ENCODE data around the gene OR10V1. TPM values are rescaled to one million over a fixed set of nuclear protein-coding genes. Genes with fewer than 3 reads are reported as not detected.

OR10V1 gene
- not detected in 5 replicates for total RNA-seq (2022; extraction: Qiagen RNA extraction)

DNA sequence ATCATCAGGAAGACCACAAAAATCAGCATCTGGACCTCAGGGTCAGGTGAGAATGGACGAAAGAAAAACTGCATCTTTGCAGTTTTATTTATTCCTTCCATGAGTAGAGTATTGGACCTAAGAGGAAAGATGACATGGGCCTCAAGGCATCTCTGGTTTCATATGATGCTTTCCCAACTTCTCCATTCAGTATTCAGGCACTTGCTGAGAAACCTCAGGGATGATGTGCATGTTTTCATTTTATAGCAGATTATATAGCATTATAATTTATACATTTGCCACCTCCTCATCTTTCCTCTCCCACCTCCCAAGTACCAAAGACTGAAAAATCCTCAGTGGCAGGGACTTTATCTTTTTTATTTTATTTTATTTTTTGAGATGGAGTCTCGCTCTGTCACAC, at the start of gene OR10V1:
OR10V1 (minus strand) TSS at position 101 of the 400 bp plus-strand sequence; CDS start at position 101, 0 bp downstream.

GRCh38 chr11:59754859-59755700, 41.4 kb upstream of the OR10V1 start, which contains the start of gene STX3:
Gene STX3, plus strand, starts transcription at chr11:59755376. Its CDS starts 230 bp downstream, at chr11:59755606.

GRCh38 chr11:59668950-59669610, 44.6 kb downstream of the OR10V1 start, which contains the start of gene PATL1:
Gene PATL1, minus strand, starts transcription at chr11:59669037. Its CDS starts 142 bp downstream, at chr11:59668895.

Other genes starting within 250 kb of the OR10V1 start
- not detected in 5 replicates for gene OR4D10, start 240.5 kb downstream of the OR10V1 start, total RNA-seq (2022; extraction: Qiagen RNA extraction)
- not detected in 5 replicates for gene OR4D11, start 210.3 kb downstream of the OR10V1 start, total RNA-seq (2022; extraction: Qiagen RNA extraction)
- not detected in 5 replicates for gene OR4D9, start 202.3 kb downstream of the OR10V1 start, total RNA-seq (2022; extraction: Qiagen RNA extraction)
- 29.6 to 38.8 TPM (median 34.0 TPM) in 5 replicates for gene OSBP, start 98.1 kb downstream of the OR10V1 start, total RNA-seq (2022; extraction: Qiagen RNA extraction)
- gene PATL1, start 44.8 kb downstream of the OR10V1 start, total RNA-seq (2022; extraction: Qiagen RNA extraction) = 44.5 to 55.4 TPM (median 52.3 TPM) in 5 replicates
- 17.6 to 24.9 TPM (median 22.8 TPM) in 5 replicates for gene STX3, start 41.5 kb upstream of the OR10V1 start, total RNA-seq (2022; extraction: Qiagen RNA extraction)
- gene MRPL16, start 96.9 kb upstream of the OR10V1 start, total RNA-seq (2022; extraction: Qiagen RNA extraction) = 61.1 to 68.2 TPM (median 66.5 TPM) in 5 replicates
- gene CBLIF, start 131.7 kb upstream of the OR10V1 start, total RNA-seq (2022; extraction: Qiagen RNA extraction) = not detected in 5 replicates
- 0.13 to 0.46 TPM (median 0.20 TPM) in 5 replicates for gene TCN1, start 152.6 kb upstream of the OR10V1 start, total RNA-seq (2022; extraction: Qiagen RNA extraction)
- not detected in 5 replicates for gene OOSP3, start 164.9 kb upstream of the OR10V1 start, total RNA-seq (2022; extraction: Qiagen RNA extraction)
- not detected in 5 replicates for gene OOSP1, start 224.6 kb upstream of the OR10V1 start, total RNA-seq (2022; extraction: Qiagen RNA extraction)